HS-27A (cell line): ENCODE data around the gene DCDC2B.
"Not testable (repeated sequence)": the region's sequence is repeated elsewhere in the genome, so short reads cannot be mapped to it uniquely, and the experiment has no call there.

ENCODE experiments used
- DNase-seq: peaks from one replicate; pipeline ENCODE4 v3.0.0-alpha.2; 2012; ENCODE audit warnings: low read depth, missing footprints

Gene DCDC2B

GRCh38 chr1:32208891-32209328 is at the start of gene DCDC2B:
TSS of gene DCDC2B (plus strand) at chr1:32209089. CDS start at chr1:32209094, 5 bp downstream.
- peak; percentile 31 for DNase-seq

- no peak for DNase-seq
Measured at GRCh38 chr1:32159189-32159588, 49.7 kb upstream of the DCDC2B start.

GRCh38 chr1:32163405-32163804 is 45.5 kb upstream of the DCDC2B start:
- no peak for DNase-seq

GRCh38 chr1:32165633-32166032 is 43.3 kb upstream of the DCDC2B start:
- DNase-seq, result not testable (repeated sequence)

- DNase-seq, result no peak
Measured at GRCh38 chr1:32170991-32171390, 37.9 kb upstream of the DCDC2B start.

DNA sequence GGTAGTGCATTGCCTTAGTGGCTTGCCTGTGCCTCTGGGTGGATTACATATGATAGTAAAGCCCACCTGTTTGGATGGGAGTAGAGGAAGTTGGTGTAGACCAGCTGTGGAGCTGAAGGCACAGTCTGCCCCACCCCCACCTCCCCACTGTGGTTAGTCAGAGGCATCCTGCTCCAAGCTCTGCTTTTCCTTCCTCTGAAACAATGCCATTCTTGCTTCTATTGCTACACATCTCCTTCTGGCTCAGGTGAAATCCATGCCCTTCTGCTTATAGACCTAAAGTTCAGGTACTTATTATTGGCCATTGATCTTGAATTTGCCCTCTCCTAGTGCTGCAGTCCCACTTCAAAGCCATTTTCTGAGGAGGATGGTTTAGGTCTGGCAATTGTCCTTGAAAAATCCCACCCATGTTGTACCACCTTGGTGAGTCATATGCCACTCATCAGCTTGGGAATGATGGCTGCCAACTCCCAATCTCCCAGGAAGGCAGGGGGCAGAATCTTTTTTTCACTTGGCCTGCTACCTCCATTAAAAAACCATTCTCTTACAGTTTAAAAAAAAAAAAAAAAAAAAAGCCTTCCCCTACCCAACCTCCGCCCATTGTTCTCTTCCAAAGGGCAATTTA is 36.2 kb upstream of the DCDC2B start:
- DNase-seq, result no peak

- no peak for DNase-seq
Measured at GRCh38 chr1:32178380-32179192, 30.3 kb upstream of the DCDC2B start.

DNA sequence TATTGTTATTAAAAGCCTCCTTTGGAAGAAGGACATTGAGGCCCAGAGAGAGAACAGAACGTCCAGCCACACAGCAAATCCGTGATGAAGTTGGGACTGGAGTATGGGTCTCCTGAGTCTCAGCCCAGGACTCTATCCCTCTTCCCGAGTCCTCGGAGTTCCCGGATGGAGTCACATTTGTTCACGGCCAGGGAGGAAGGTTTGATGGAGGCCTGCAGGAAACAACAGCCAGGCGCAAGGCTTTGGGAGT is 29.8 kb upstream of the DCDC2B start:
- no peak for DNase-seq

DNA sequence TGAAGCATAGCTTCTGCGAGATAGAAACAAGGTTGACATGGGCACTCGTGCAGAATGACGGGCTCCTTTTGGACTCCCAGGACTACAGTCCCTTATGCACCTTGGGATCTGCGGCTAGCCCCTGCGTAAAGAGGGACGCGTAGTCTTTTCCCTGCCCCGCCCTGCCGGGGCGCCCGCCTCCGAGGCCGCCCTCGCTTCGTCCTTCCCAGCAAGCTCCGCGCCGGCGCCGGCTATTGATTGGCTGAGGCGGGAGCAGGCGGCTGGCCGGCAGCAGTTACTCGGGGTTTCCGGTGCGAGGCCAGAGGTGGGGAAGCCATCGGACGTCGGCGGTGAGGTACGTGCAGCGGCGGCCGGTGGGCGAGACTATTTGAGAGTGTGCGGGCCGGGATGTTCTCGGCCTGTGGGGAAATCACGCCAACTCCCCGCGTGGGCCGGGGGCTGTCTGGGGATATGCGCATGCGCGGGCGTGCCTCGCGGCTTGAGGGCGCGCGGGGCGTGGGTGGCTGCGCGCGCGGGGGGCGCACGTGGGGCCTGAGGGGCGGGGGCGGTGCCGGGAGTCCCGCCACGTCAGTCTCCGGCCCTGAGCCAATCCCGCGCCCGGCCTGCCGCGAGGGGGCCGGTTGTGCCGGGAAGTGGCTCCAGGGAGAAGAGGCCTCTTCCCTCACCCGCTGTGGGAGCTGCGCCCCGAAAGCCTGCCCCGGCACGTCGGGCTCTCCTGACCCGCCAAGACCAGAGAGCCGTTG is 29.3 kb upstream of the DCDC2B start, which contains the start of gene TXLNA:
Gene TXLNA, plus strand, starts transcription at position 233 of the 743 bp plus-strand sequence. CDS start 671 bp downstream, outside the sequence.
- peak; percentile 88 for DNase-seq

DNA sequence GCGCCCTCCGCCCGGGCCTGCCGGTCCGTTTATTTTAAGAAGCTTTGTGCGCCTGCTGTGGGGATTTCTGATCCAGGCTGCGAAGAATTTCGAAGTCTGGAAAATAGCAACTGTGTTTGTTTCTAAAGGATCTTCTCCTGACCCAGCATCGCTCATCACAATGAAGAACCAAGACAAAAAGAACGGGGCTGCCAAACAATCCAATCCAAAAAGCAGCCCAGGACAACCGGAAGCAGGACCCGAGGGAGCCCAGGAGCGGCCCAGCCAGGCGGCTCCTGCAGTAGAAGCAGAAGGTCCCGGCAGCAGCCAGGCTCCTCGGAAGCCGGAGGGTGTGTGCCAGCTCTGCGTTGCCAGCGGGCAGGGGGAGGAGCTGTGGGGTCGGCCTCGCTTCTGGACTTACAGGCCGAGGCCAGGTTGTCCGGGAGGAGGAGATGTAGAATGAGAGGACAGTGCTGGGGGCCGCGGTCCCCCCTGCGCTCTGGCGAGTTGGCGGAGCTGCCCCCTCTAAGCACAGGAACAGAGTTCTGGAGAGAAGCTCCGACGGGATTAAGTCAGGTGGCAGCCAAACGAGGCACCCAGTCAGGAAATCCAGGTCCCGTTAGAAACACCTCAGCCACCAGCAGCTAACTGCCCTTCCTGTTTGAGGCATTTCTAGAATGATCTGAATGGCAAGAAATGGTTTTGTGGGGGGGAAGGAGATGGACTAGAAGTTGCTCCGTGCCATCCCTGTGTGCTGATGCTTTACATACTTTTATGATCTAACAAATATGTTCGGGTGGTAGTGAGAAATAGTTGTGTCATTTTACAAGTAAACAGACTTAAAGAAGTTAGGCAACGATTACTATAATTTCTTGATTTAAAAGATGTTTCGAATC is 28.5 kb upstream of the DCDC2B start:
- no peak for DNase-seq

DNA sequence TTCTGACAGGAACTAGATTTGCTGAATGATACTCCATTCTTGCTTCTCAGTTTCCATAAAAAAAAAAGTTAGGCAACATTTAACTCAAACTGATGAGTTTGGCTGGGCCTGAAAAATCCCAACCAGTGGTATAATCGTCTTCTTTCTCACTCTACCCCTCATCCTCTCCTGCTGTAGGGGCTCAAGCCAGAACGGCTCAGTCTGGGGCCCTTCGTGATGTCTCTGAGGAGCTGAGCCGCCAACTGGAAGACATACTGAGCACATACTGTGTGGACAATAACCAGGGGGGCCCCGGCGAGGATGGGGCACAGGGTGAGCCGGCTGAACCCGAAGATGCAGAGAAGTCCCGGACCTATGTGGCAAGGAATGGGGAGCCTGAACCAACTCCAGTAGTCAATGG is 27.8 kb upstream of the DCDC2B start:
- DNase-seq, result no peak

DNA sequence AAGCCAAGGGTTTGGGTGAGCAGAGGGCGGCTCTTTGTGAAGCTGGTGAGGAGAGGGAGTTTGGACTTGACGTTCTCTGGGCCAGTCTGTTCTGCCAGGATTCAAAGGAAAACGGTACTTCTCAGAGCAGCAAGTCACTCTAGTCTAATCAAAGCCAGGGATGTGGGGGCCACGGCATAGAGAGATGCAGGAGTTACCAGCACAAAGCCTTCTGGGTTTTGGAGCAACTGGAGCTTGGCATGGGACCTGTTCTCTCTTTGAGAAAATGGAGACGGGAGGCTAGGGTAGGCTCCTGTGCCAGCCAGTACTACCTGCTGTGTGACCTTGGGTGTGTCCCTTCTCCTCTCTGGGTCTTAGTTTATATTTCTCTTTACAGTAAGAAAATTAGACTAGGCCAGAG is 27.3 kb upstream of the DCDC2B start:
- DNase-seq, result no peak

DNA sequence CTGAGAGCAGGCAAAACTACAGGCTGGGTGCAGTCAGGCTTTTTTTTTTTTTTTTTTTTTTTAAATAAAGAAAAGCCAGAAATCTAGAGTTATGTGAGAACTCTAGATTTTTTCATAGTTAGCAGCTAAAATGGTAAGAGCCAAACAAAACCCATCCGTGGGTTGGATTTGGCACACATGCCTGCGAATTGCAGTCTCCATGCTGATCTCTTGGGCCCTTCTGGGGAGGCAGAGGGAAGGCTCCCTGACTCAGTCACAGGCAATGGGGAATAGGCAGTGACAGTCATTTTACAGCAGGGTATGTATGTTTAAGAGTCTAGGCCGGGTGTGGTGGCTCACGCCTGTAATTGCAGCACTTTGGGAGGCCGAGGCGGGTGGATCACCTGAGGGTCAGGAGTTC is 26.8 kb upstream of the DCDC2B start:
- DNase-seq, result no peak

DNA sequence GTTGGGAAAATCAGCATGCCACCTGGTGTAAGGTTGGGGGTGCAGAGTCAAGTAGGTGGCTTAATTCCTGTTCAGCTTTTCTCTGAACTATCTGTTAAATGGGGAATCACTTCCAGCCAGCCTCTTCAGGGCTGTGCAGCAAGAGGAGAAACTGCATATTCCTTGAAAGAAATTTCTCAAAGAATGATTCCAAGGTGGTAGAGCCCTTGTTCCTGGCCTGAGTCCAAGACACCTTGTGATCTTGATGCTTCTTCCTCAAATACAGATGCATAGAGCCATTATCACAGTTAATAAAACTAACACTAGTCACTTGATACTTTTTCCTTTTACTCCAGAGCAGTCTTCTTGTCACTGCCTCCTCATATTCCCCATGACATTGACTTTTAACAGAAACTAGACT is 24.2 kb upstream of the DCDC2B start:
- no peak for DNase-seq

GRCh38 chr1:32186077-32186476 is 22.8 kb upstream of the DCDC2B start:
- no peak for DNase-seq

DNA sequence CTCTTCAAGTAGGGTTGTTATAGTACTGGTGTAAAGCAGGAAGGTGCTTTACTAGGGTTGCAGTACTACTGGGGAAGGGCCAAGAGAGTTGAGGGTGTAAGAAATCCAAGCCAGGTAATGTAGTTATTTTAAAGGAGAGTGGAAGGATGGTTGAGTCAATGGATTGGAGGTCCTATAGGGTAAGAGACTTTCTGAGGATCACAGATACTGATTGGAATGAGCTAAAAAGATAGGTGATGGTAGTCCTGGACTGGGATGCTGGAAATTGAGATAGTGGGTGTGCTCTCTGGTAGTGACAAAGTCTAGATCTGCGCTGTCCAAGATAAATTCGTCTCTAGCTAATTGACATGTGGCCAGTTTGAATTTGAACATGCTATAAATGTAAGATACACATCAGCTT is 22.4 kb upstream of the DCDC2B start:
- DNase-seq, result no peak

DNA sequence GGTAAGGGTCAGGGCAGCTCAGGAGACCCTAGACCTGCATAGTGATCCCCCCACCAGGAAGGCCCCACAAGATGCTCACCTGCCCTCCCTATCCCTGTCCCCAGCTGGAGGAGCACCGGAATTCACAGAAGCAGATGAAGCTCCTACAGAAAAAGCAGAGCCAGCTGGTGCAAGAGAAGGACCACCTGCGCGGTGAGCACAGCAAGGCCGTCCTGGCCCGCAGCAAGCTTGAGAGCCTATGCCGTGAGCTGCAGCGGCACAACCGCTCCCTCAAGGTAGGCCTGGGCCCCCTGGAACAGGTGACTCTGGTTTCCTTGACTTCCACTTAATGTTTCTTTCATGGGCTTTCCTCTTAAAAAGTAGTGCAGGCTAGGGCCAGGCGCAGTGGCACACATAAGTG is 21.0 kb upstream of the DCDC2B start:
- no peak for DNase-seq

DNA sequence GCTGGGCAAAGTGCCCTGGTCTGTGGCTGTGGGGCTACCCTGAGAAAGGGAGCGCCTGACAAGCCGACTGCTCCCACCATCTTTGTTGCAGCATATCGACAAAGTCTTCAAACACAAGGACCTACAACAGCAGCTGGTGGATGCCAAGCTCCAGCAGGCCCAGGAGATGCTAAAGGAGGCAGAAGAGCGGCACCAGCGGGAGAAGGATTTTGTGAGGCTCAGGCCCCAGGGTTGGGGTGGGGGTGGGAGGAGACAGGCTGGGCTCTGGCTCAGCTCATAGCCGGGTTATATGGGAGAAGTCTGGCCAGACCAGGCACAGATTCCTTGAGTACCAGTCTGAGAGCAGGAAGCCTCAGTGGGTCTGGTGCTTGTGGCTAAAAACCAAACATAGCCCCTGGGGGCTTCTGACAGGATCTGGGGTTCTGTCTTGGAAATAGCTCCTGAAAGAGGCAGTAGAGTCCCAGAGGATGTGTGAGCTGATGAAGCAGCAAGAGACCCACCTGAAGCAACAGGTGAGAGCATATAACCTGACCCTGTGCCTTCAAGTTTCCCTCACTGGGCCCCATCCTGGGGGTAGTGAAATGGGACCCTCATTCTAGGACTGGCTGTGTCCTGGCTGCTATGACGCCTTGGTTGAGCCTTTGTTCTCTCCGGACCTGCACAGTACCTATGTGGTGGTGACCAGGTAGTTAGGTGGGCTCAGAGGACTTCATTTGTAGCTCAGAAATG is 16.5 kb upstream of the DCDC2B start:
- DNase-seq, result no peak

DNA sequence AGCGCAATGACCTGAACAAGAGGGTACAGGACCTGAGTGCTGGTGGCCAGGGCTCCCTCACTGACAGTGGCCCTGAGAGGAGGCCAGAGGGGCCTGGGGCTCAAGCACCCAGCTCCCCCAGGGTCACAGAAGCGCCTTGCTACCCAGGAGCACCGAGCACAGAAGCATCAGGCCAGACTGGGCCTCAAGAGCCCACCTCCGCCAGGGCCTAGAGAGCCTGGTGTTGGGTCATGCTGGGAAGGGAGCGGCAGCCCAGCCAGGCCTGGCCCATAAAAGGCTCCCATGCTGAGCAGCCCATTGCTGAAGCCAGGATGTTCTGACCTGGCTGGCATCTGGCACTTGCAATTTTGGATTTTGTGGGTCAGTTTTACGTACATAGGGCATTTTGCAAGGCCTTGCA is 13.9 kb upstream of the DCDC2B start:
- no peak for DNase-seq

- no peak for DNase-seq
Measured at GRCh38 chr1:32195531-32195930, 13.4 kb upstream of the DCDC2B start.
